NT2/D1 (cell line): Measurements from ENCODE around the gene CDK5RAP2.

ENCODE experiments used
- SUZ12 ChIP-seq: IDR thresholded peaks from 2 replicates; pipeline ENCODE4 v1.6.1; 2011; ENCODE audit not compliant: insufficient read length, insufficient read depth; ENCODE audit errors: extremely low read depth
- ZNF274 ChIP-seq: IDR thresholded peaks from 2 replicates; pipeline ENCODE4 v1.6.1; 2011; ENCODE audit warnings: mild to moderate bottlenecking, low read depth, low read length

DNA sequence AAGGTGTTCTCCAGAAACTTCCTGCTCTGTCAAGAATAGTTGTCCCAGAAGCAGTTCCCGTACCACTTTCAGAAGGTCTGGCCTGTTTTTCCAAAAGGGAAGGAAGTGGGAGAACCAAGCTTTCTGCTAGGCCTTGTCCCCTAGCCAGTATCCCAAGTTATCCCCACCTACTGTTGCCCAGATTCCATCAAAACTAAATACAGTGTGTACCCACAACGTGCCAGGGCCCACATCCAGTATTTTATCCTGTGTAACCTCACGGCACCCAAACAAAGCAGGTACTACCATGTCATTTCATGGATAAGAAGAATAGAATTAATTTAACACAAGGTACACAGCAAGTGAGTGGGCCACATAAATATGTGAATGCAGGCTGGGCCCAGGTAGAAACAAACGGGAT lies 126.2 kb downstream of the CDK5RAP2 start:
- no peak for TF ChIP-seq SUZ12
- TF ChIP-seq ZNF274: no peak
